ENCODE results near the gene S100A1. TPM values are rescaled to one million over a fixed set of nuclear protein-coding genes. Genes with fewer than 3 reads are reported as not detected.

Gene S100A1
- total RNA-seq, 1 experiment from 2014 or later = not detected

- H3K9me3 ChIP-seq (ENCODE audit: control insufficient read depth, low read depth, low read length) = no peaks in the 10 kb centered on the region
- H3K27ac Mint-ChIP-seq = peak overlapping the region in 1 of 3 experiments; percentile 78; a peak in 1 of 7 replicates
These were observed 20.0 kb upstream of the S100A1 start for GRCh38 chr1:153608089-153608682.

More at GRCh38 chr1:153608089-153608682, 20.0 kb upstream of the S100A1 start:
- Histone ChIP-seq H3K4ac (ENCODE audit: low read depth, low read length) (no peak overlapping the region), H2BK12ac (ENCODE audit: insufficient read length, low read depth, low read length) (no peak overlapping the region), H2BK20ac (ENCODE audit: low read depth, low read length, poor library complexity, severe bottlenecking) (no peak overlapping the region), H2AK5ac (ENCODE audit: insufficient read length, low read length) (no peak overlapping the region), H3K4me1 (ENCODE audit: insufficient read depth, low read length) (peaks cover 9% of the 10 kb centered on the region; the same call in 1 of the 2 replicates), H2AFZ (ENCODE audit: low read length) (no peak overlapping the region), H3K23ac (ENCODE audit: insufficient read length, low read depth, low read length) (no peak overlapping the region), H3K27me3 (ENCODE audit: insufficient read depth, low read length) (no peaks in the 10 kb centered on the region), H3K14ac (ENCODE audit: insufficient read depth, low read length) (peak overlapping the region; percentile 45; the same call in 1 of the 2 replicates), H4K91ac (ENCODE audit: insufficient read length, low read depth, low read length) (no peak overlapping the region), H3K79me2 (ENCODE audit: insufficient read depth, low read length) (no peaks in the 10 kb centered on the region), H3K9ac (ENCODE audit: extremely low read depth, insufficient read length, low read length) (no peak overlapping the region), H4K20me1 (ENCODE audit: control insufficient read depth, insufficient read depth, insufficient read length) (no peaks in the 10 kb centered on the region), H3K79me1 (ENCODE audit: insufficient read depth, low read depth, low read length, poor library complexity, severe bottlenecking) (no peaks in the 10 kb centered on the region), H3K18ac (ENCODE audit: insufficient read length, low read depth, low read length) (peak overlapping the region; percentile 27), H3K4me2 (ENCODE audit: insufficient read depth, insufficient read length, low read length) (no peak overlapping the region), H3K23me2 (ENCODE audit: insufficient read length, low read depth, low read length, poor library complexity, severe bottlenecking) (peaks cover 3% of the 10 kb centered on the region), H3T11ph (ENCODE audit: low read length) (no peak overlapping the region), H2BK120ac (ENCODE audit: low read depth, low read length, poor library complexity, severe bottlenecking) (no peak overlapping the region), H2BK15ac (ENCODE audit: low read depth, low read length) (no peak overlapping the region), H4K5ac (ENCODE audit: insufficient read length, low read depth, low read length) (no peak overlapping the region), H3K27ac (ENCODE audit: insufficient read length, low read depth, low read length) (no peak overlapping the region), H4K8ac (replicated peaks; ENCODE audit: insufficient read length, low read depth, low read length) (no peak overlapping the region), H2BK5ac (ENCODE audit: insufficient read length, low read length) (no peak overlapping the region), H3K56ac (ENCODE audit: insufficient read length, low read depth, low read length) (no peak overlapping the region)
- TF ChIP-seq, protein P1, sequence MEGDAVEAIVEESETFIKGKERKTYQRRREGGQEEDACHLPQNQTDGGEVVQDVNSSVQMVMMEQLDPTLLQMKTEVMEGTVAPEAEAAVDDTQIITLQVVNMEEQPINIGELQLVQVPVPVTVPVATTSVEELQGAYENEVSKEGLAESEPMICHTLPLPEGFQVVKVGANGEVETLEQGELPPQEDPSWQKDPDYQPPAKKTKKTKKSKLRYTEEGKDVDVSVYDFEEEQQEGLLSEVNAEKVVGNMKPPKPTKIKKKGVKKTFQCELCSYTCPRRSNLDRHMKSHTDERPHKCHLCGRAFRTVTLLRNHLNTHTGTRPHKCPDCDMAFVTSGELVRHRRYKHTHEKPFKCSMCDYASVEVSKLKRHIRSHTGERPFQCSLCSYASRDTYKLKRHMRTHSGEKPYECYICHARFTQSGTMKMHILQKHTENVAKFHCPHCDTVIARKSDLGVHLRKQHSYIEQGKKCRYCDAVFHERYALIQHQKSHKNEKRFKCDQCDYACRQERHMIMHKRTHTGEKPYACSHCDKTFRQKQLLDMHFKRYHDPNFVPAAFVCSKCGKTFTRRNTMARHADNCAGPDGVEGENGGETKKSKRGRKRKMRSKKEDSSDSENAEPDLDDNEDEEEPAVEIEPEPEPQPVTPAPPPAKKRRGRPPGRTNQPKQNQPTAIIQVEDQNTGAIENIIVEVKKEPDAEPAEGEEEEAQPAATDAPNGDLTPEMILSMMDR (conservative IDR thresholded peaks at IDR 0.05) = no peak
- Mint-ChIP-seq H3K4me3 (0 out of 5 replicates have a peak overlapping the region, but pooled peaks of 1 of the 2 experiments have one; percentile 23), H3K27me3 (ENCODE audit: low read depth) (peaks cover 2% of the 10 kb centered on the region), H3K36me3 (ENCODE audit: insufficient read depth in 1 of 3, low read depth in 3 of 3) (peaks cover 0 to 6% (median 4%) of the 10 kb centered on the region in 3 experiments; a peak in 3 of 7 replicates), H3K9me3 (no peaks in the 10 kb centered on the region), H3K4me1 (peaks cover 34 to 44% of the 10 kb centered on the region in 2 experiments)
- no CpG with 5 or more reads among the region's 7 CpGs for WGBS (ENCODE audit: extremely low coverage, insufficient read length, low lambda C conversion rate)
- no peak for DNase-seq

Data from H9 (cell line).